HEK293 (cell line): ENCODE data around the gene SRCIN1.

Experiments
- BCL11A ChIP-seq: fragments of 450-650 bp; formaldehyde crosslinking; IDR thresholded peaks from 2 replicates; pipeline ENCODE4 v1.5.1; 2016; ENCODE audit warnings: low read depth, missing biosample characterization, missing genetic modification characterization
- EGR2 ChIP-seq: fragments of 450-650 bp; formaldehyde crosslinking; IDR thresholded peaks from 2 replicates; pipeline ENCODE4 v1.5.1; 2016; ENCODE audit warnings: low read depth, missing biosample characterization, missing genetic modification characterization
- IKZF3 ChIP-seq: fragments of 450-650 bp; IDR thresholded peaks from 2 replicates; pipeline ENCODE4 v1.5.0; 2018; ENCODE audit warnings: missing biosample characterization, mild to moderate bottlenecking, missing genetic modification characterization, moderate library complexity
- RBAK ChIP-seq: fragments of 450-650 bp; formaldehyde crosslinking; IDR thresholded peaks from 2 replicates; pipeline ENCODE4 v1.5.1; 2016; ENCODE audit warnings: missing biosample characterization, missing genetic modification characterization
- SETDB1 ChIP-seq: IDR thresholded peaks from one replicate; pipeline ENCODE4 v1.6.1; 2017; ENCODE audit warnings: mild to moderate bottlenecking, low read length, moderate library complexity, mixed read lengths; ENCODE audit not compliant: insufficient read length
- SP2 ChIP-seq: fragments of 450-650 bp; formaldehyde crosslinking; IDR thresholded peaks from 2 replicates; pipeline ENCODE4 v1.5.1; 2016; ENCODE audit warnings: missing biosample characterization, missing genetic modification characterization
- ZBTB7A ChIP-seq: fragments of 450-650 bp; formaldehyde crosslinking; IDR thresholded peaks from 2 replicates; pipeline ENCODE4 v1.5.1; 2016; ENCODE audit warnings: low read depth, missing biosample characterization, missing genetic modification characterization
- ZNF138 ChIP-seq: fragments of 450-650 bp; formaldehyde crosslinking; IDR thresholded peaks from 2 replicates; pipeline ENCODE4 v1.5.1; 2016; ENCODE audit warnings: missing biosample characterization, missing genetic modification characterization, borderline replicate concordance
- ZNF157 ChIP-seq: fragments of 450-650 bp; formaldehyde crosslinking; IDR thresholded peaks from 2 replicates; pipeline ENCODE4 v1.5.1; 2016; ENCODE audit warnings: missing biosample characterization, missing genetic modification characterization
- ZNF2 ChIP-seq: fragments of 450-650 bp; formaldehyde crosslinking; IDR thresholded peaks from 2 replicates; pipeline ENCODE4 v1.5.1; 2016; ENCODE audit warnings: missing biosample characterization, missing genetic modification characterization
- ZNF239 ChIP-seq: fragments of 450-650 bp; formaldehyde crosslinking; IDR thresholded peaks from 2 replicates; pipeline ENCODE4 v1.5.1; 2016; ENCODE audit warnings: missing biosample characterization, missing genetic modification characterization
- ZNF274 ChIP-seq, 2 experiments: fragments of 200-500 bp in 1 of 2; fragments of 450-650 bp in 1 of 2; sonication (Bioruptor generic) in 1 of 2; formaldehyde crosslinking in 1 of 2; IDR thresholded peaks; 2 replicates each; pipeline versions ENCODE4 v1.5.1 to v1.6.1; 2014 to 2016; ENCODE audit warnings: borderline replicate concordance in 1 of 2, inconsistent platforms in 1 of 2, low read length in 1 of 2, missing biosample characterization in 1 of 2, missing genetic modification characterization in 1 of 2
- ZNF394 ChIP-seq: fragments of 450-650 bp; formaldehyde crosslinking; IDR thresholded peaks from 2 replicates; pipeline ENCODE4 v1.5.1; 2016; ENCODE audit warnings: missing biosample characterization, missing genetic modification characterization, mild to moderate bottlenecking, moderate library complexity, borderline replicate concordance
- ZNF423 ChIP-seq: fragments of 450-650 bp; formaldehyde crosslinking; IDR thresholded peaks from 2 replicates; pipeline ENCODE4 v1.5.1; 2016; ENCODE audit warnings: missing biosample characterization, missing genetic modification characterization
- ZNF521 ChIP-seq: fragments of 450-650 bp; formaldehyde crosslinking; IDR thresholded peaks from 2 replicates; pipeline ENCODE4 v1.5.1; 2017; ENCODE audit warnings: missing biosample characterization, mild to moderate bottlenecking, missing genetic modification characterization
- ZNF549 ChIP-seq: fragments of 450-650 bp; IDR thresholded peaks from 2 replicates; pipeline ENCODE4 v1.5.1; 2018; ENCODE audit warnings: missing biosample characterization, missing genetic modification characterization, mild to moderate bottlenecking, inconsistent platforms, moderate library complexity
- ZNF830 ChIP-seq: fragments of 450-650 bp; IDR thresholded peaks from 2 replicates; pipeline ENCODE4 v1.5.0; 2018; ENCODE audit warnings: missing biosample characterization, missing genetic modification characterization, low read depth, mild to moderate bottlenecking, moderate library complexity
- TF ChIP-seq, protein P1 (sequence below): fragments of 450-650 bp; formaldehyde crosslinking; IDR thresholded peaks from 2 replicates; pipeline ENCODE4 v1.5.1; 2017; ENCODE audit warnings: missing biosample characterization, missing genetic modification characterization
- TF ChIP-seq, protein P2 (sequence below): fragments of 450-650 bp; formaldehyde crosslinking; IDR thresholded peaks from 2 replicates; pipeline ENCODE4 v1.5.1; 2016; ENCODE audit warnings: missing biosample characterization, missing genetic modification characterization, borderline replicate concordance
- TF ChIP-seq, protein P3 (sequence below): fragments of 450-650 bp; formaldehyde crosslinking; IDR thresholded peaks from 2 replicates; pipeline ENCODE4 v1.5.1; 2016; ENCODE audit warnings: missing biosample characterization, missing genetic modification characterization
- TF ChIP-seq, protein P4 (sequence below): fragments of 450-650 bp; formaldehyde crosslinking; IDR thresholded peaks from 2 replicates; pipeline ENCODE4 v1.5.1; 2017; ENCODE audit warnings: missing biosample characterization, missing genetic modification characterization
- TF ChIP-seq, protein P5 (sequence below): fragments of 450-650 bp; formaldehyde crosslinking; IDR thresholded peaks from 2 replicates; pipeline ENCODE4 v1.5.1; 2016; ENCODE audit warnings: missing biosample characterization, missing genetic modification characterization
- TF ChIP-seq, protein P6 (sequence below): IDR thresholded peaks from 2 replicates; pipeline ENCODE4 v1.6.1; 2011; ENCODE audit warnings: mild to moderate bottlenecking, low read depth, low read length, borderline replicate concordance
- TF ChIP-seq, protein P7 (sequence below): fragments of 450-650 bp; formaldehyde crosslinking; IDR thresholded peaks from 2 replicates; pipeline ENCODE4 v1.5.0; 2017; ENCODE audit warnings: missing biosample characterization, missing genetic modification characterization, borderline replicate concordance

The SRCIN1 gene

DNA sequence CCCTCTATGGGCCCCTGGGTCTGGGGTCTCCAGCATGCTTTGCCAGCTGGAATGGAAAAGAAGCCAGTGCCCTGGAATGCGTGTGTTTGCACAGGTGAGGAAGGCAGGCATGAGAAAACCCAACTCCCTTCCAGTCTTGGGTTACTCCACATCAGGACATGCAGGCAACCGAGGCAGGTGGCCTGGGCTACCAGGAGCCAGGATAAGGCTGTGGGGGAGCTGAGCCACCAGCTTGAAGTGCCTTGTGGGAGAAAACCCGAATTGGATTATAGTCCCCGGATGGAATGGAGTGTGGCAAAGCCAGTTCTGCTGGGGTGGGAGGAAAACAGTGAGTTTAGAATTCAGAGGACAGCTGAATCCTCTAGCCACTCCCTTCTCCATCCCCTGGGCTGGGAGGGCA, 7.2 kb downstream of the SRCIN1 start (continued):
- TF ChIP-seq, protein P1, sequence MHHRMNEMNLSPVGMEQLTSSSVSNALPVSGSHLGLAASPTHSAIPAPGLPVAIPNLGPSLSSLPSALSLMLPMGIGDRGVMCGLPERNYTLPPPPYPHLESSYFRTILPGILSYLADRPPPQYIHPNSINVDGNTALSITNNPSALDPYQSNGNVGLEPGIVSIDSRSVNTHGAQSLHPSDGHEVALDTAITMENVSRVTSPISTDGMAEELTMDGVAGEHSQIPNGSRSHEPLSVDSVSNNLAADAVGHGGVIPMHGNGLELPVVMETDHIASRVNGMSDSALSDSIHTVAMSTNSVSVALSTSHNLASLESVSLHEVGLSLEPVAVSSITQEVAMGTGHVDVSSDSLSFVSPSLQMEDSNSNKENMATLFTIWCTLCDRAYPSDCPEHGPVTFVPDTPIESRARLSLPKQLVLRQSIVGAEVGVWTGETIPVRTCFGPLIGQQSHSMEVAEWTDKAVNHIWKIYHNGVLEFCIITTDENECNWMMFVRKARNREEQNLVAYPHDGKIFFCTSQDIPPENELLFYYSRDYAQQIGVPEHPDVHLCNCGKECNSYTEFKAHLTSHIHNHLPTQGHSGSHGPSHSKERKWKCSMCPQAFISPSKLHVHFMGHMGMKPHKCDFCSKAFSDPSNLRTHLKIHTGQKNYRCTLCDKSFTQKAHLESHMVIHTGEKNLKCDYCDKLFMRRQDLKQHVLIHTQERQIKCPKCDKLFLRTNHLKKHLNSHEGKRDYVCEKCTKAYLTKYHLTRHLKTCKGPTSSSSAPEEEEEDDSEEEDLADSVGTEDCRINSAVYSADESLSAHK: no peak
- no peak for TF ChIP-seq ZNF521 (tag by site-specific recombination)
- no peak for TF ChIP-seq BCL11A (tag by site-specific recombination)
- TF ChIP-seq, protein P2, sequence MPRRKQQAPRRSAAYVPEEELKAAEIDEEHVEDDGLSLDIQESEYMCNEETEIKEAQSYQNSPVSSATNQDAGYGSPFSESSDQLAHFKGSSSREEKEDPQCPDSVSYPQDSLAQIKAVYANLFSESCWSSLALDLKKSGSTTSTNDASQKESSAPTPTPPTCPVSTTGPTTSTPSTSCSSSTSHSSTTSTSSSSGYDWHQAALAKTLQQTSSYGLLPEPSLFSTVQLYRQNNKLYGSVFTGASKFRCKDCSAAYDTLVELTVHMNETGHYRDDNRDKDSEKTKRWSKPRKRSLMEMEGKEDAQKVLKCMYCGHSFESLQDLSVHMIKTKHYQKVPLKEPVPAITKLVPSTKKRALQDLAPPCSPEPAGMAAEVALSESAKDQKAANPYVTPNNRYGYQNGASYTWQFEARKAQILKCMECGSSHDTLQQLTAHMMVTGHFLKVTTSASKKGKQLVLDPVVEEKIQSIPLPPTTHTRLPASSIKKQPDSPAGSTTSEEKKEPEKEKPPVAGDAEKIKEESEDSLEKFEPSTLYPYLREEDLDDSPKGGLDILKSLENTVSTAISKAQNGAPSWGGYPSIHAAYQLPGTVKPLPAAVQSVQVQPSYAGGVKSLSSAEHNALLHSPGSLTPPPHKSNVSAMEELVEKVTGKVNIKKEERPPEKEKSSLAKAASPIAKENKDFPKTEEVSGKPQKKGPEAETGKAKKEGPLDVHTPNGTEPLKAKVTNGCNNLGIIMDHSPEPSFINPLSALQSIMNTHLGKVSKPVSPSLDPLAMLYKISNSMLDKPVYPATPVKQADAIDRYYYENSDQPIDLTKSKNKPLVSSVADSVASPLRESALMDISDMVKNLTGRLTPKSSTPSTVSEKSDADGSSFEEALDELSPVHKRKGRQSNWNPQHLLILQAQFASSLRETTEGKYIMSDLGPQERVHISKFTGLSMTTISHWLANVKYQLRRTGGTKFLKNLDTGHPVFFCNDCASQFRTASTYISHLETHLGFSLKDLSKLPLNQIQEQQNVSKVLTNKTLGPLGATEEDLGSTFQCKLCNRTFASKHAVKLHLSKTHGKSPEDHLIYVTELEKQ (tag by site-specific recombination): peak; percentile 56; the same call in 1 of the 2 replicates
- TF ChIP-seq, protein P3, sequence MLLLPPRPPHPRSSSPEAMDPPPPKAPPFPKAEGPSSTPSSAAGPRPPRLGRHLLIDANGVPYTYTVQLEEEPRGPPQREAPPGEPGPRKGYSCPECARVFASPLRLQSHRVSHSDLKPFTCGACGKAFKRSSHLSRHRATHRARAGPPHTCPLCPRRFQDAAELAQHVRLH (tag by site-specific recombination): peak; percentile 56; the same call in 1 of the 2 replicates
- peak; percentile 48 for TF ChIP-seq SP2
- TF ChIP-seq IKZF3 (tag by site-specific recombination): peak; percentile 28; the same call in 1 of the 2 replicates
- peak; percentile 27; the same call in 1 of the 2 replicates for TF ChIP-seq ZNF394 (tag by site-specific recombination)
- TF ChIP-seq, protein P4, sequence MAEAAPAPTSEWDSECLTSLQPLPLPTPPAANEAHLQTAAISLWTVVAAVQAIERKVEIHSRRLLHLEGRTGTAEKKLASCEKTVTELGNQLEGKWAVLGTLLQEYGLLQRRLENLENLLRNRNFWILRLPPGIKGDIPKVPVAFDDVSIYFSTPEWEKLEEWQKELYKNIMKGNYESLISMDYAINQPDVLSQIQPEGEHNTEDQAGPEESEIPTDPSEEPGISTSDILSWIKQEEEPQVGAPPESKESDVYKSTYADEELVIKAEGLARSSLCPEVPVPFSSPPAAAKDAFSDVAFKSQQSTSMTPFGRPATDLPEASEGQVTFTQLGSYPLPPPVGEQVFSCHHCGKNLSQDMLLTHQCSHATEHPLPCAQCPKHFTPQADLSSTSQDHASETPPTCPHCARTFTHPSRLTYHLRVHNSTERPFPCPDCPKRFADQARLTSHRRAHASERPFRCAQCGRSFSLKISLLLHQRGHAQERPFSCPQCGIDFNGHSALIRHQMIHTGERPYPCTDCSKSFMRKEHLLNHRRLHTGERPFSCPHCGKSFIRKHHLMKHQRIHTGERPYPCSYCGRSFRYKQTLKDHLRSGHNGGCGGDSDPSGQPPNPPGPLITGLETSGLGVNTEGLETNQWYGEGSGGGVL: no peak
- no peak for TF ChIP-seq ZNF830
- TF ChIP-seq ZNF2: peak; percentile 85
- no peak for TF ChIP-seq ZNF138 (tag by site-specific recombination)
- TF ChIP-seq ZBTB7A (tag by site-specific recombination): peak; percentile 52; the same call in 1 of the 2 replicates
- TF ChIP-seq EGR2 (tag by site-specific recombination): peak; percentile 51
- no peak for TF ChIP-seq RBAK (tag by site-specific recombination)
- TF ChIP-seq ZNF549 (tag by site-specific recombination): no peak
- no peak for TF ChIP-seq ZNF423 (tag by site-specific recombination)
- no peak for TF ChIP-seq SETDB1
- TF ChIP-seq, protein P5, sequence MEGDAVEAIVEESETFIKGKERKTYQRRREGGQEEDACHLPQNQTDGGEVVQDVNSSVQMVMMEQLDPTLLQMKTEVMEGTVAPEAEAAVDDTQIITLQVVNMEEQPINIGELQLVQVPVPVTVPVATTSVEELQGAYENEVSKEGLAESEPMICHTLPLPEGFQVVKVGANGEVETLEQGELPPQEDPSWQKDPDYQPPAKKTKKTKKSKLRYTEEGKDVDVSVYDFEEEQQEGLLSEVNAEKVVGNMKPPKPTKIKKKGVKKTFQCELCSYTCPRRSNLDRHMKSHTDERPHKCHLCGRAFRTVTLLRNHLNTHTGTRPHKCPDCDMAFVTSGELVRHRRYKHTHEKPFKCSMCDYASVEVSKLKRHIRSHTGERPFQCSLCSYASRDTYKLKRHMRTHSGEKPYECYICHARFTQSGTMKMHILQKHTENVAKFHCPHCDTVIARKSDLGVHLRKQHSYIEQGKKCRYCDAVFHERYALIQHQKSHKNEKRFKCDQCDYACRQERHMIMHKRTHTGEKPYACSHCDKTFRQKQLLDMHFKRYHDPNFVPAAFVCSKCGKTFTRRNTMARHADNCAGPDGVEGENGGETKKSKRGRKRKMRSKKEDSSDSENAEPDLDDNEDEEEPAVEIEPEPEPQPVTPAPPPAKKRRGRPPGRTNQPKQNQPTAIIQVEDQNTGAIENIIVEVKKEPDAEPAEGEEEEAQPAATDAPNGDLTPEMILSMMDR (tag by site-specific recombination): no peak
- TF ChIP-seq ZNF239 (tag by site-specific recombination): no peak; the same call in 1 of the 2 replicates
- no peak for TF ChIP-seq ZNF274 (IDR thresholded peaks at IDR 0.05; ENCODE audit: low read length)
- TF ChIP-seq ZNF274 (tag by site-specific recombination; IDR thresholded peaks at IDR 0.05; ENCODE audit: borderline replicate concordance): no peak
- TF ChIP-seq, protein P6, sequence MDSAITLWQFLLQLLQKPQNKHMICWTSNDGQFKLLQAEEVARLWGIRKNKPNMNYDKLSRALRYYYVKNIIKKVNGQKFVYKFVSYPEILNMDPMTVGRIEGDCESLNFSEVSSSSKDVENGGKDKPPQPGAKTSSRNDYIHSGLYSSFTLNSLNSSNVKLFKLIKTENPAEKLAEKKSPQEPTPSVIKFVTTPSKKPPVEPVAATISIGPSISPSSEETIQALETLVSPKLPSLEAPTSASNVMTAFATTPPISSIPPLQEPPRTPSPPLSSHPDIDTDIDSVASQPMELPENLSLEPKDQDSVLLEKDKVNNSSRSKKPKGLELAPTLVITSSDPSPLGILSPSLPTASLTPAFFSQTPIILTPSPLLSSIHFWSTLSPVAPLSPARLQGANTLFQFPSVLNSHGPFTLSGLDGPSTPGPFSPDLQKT: no peak
- no peak for TF ChIP-seq ZNF157 (tag by site-specific recombination)
- TF ChIP-seq, protein P7, sequence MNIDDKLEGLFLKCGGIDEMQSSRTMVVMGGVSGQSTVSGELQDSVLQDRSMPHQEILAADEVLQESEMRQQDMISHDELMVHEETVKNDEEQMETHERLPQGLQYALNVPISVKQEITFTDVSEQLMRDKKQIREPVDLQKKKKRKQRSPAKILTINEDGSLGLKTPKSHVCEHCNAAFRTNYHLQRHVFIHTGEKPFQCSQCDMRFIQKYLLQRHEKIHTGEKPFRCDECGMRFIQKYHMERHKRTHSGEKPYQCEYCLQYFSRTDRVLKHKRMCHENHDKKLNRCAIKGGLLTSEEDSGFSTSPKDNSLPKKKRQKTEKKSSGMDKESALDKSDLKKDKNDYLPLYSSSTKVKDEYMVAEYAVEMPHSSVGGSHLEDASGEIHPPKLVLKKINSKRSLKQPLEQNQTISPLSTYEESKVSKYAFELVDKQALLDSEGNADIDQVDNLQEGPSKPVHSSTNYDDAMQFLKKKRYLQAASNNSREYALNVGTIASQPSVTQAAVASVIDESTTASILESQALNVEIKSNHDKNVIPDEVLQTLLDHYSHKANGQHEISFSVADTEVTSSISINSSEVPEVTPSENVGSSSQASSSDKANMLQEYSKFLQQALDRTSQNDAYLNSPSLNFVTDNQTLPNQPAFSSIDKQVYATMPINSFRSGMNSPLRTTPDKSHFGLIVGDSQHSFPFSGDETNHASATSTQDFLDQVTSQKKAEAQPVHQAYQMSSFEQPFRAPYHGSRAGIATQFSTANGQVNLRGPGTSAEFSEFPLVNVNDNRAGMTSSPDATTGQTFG (tag by site-specific recombination): peak; percentile 85; the same call in 1 of the 2 replicates
